Hippocampal formation (tissue), 2 donors: ENCODE results near the gene DENND1A.

Experiments
- DNase-seq, 2 donors: peaks; one replicate each; lab custom pipeline; 2025; lab: John Stamatoyannopoulos, UW

The DENND1A gene

GRCh38 chr9:123725389-123725788, 204.5 kb downstream of the DENND1A start:
- DNase-seq, result peak; percentile 30 to 34

- peak; percentile 7 to 16 for DNase-seq
Observed at GRCh38 chr9:123724211-123724796, 205.6 kb downstream of the DENND1A start.

- DNase-seq, result no peak
Observed at GRCh38 chr9:123723135-123723875, 206.6 kb downstream of the DENND1A start.

GRCh38 chr9:123722378-123722777, 207.5 kb downstream of the DENND1A start:
- DNase-seq, result no peak

- DNase-seq, result no peak
Observed at GRCh38 chr9:123718188-123718587, 211.7 kb downstream of the DENND1A start.

- DNase-seq, result no peak
Observed at GRCh38 chr9:123717581-123718175, 212.2 kb downstream of the DENND1A start.

- DNase-seq, result no peak
Observed at GRCh38 chr9:123716339-123716945, 213.5 kb downstream of the DENND1A start.

GRCh38 chr9:123715258-123715657, 214.7 kb downstream of the DENND1A start:
- DNase-seq, result no peak

GRCh38 chr9:123713282-123713681, 216.6 kb downstream of the DENND1A start:
- DNase-seq, result no peak

GRCh38 chr9:123712399-123712798, 217.5 kb downstream of the DENND1A start:
- DNase-seq, result no peak

- DNase-seq, result no peak
Observed at GRCh38 chr9:123710299-123710698, 219.6 kb downstream of the DENND1A start.

- DNase-seq, result no peak
Observed at GRCh38 chr9:123702483-123702882, 227.4 kb downstream of the DENND1A start.

- no peak for DNase-seq
Observed at GRCh38 chr9:123697686-123698085, 232.2 kb downstream of the DENND1A start.

- no peak for DNase-seq
Observed at GRCh38 chr9:123696476-123696875, 233.4 kb downstream of the DENND1A start.

GRCh38 chr9:123695386-123695785, 234.5 kb downstream of the DENND1A start:
- no peak for DNase-seq

GRCh38 chr9:123691765-123692303, 238.1 kb downstream of the DENND1A start:
- no peak for DNase-seq

- no peak for DNase-seq
Observed at GRCh38 chr9:123689701-123690428, 240.1 kb downstream of the DENND1A start.

GRCh38 chr9:123687246-123687751, 242.6 kb downstream of the DENND1A start:
- DNase-seq, result no peak

GRCh38 chr9:123686829-123687192, 243.1 kb downstream of the DENND1A start:
- no peak for DNase-seq

- DNase-seq, result no peak
Observed at GRCh38 chr9:123686131-123686828, 243.6 kb downstream of the DENND1A start.

- no peak for DNase-seq
Observed at GRCh38 chr9:123685489-123686083, 244.3 kb downstream of the DENND1A start.
